HepG2 (cell line): ENCODE results near the gene TSACC. TPM values are rescaled to one million over a fixed set of nuclear protein-coding genes. Genes with fewer than 3 reads are reported as not detected.

Source experiments
- AGO1 ChIP-seq: fragments of 200-400 bp; formaldehyde crosslinking; IDR thresholded peaks from 2 replicates; pipeline ENCODE4 v1.6.1; 2017; ENCODE audit warnings: mild to moderate bottlenecking, low read depth, low read length, moderate library complexity; ENCODE audit not compliant: poor library complexity, severe bottlenecking
- CCAR2 ChIP-seq: fragments of 200-400 bp; formaldehyde crosslinking; optimal IDR thresholded peaks from 2 replicates; pipeline ENCODE3; 2018; ENCODE audit warnings: low read depth, mild to moderate bottlenecking, low read length, moderate library complexity
- CSRNP2 ChIP-seq: sonication (generic); formaldehyde crosslinking; conservative IDR thresholded peaks from 2 replicates; pipeline ENCODE4 v1.8.0; 2022; ENCODE audit warnings: low read depth, missing genetic modification reagents
- KDM6A ChIP-seq: IDR thresholded peaks from 2 replicates; pipeline ENCODE4 v1.6.1; 2016; ENCODE audit warnings: low read depth
- KLF6 ChIP-seq: IDR thresholded peaks from 2 replicates; pipeline ENCODE4 v1.8.0; 2016; ENCODE audit warnings: missing biosample characterization, missing genetic modification reagents
- NFE2L1 ChIP-seq: sonication (generic); formaldehyde crosslinking; IDR thresholded peaks from 2 replicates; pipeline ENCODE4 v1.4.0; 2020; ENCODE audit warnings: missing genetic modification reagents, mild to moderate bottlenecking, borderline replicate concordance
- NONO ChIP-seq, 2 experiments: fragments of 450-650 bp in 1 of 2; sonication (generic) in 1 of 2; formaldehyde crosslinking in 1 of 2; IDR thresholded peaks in 1 of 2; conservative IDR thresholded peaks in 1 of 2; 2 replicates each; pipeline versions ENCODE4 v1.6.1 to v1.8.0; 2017 to 2022; ENCODE audit warnings: mild to moderate bottlenecking in 1 of 2, missing genetic modification reagents in 1 of 2, moderate library complexity in 1 of 2
- NR1H2 ChIP-seq: sonication (generic); formaldehyde crosslinking; IDR thresholded peaks from 2 replicates; pipeline ENCODE4 v1.8.1; 2022; ENCODE audit warnings: low read depth, missing genetic modification reagents, borderline replicate concordance
- PAWR ChIP-seq: sonication (generic); formaldehyde crosslinking; IDR thresholded peaks from 2 replicates; pipeline ENCODE4 v1.4.0; 2020; ENCODE audit warnings: missing genetic modification reagents, mild to moderate bottlenecking, borderline replicate concordance
- RAD51 ChIP-seq: fragments of 450-650 bp; IDR thresholded peaks from 2 replicates; pipeline ENCODE4 v1.6.1; 2016; ENCODE audit warnings: borderline replicate concordance
- RARA ChIP-seq: IDR thresholded peaks from 2 replicates; pipeline ENCODE4 v1.6.1; 2016; ENCODE audit warnings: missing genetic modification reagents, missing compliant biosample characterization
- SIN3A ChIP-seq: IDR thresholded peaks from 2 replicates; pipeline ENCODE4 v1.6.1; 2011; ENCODE audit warnings: low read depth, mild to moderate bottlenecking, control low read depth, low read length, borderline replicate concordance
- SIX1 ChIP-seq: sonication (generic); formaldehyde crosslinking; IDR thresholded peaks from 2 replicates; pipeline ENCODE4 v1.4.0; 2020; ENCODE audit warnings: missing genetic modification reagents, borderline replicate concordance
- SMAD9 ChIP-seq: sonication (generic); formaldehyde crosslinking; IDR thresholded peaks from 2 replicates; pipeline ENCODE4 v1.5.1; 2020; ENCODE audit warnings: mild to moderate bottlenecking, missing genetic modification reagents
- SOX6 ChIP-seq, 2 experiments: fragments of 450-650 bp in 1 of 2; sonication (generic) in 1 of 2; formaldehyde crosslinking in 1 of 2; IDR thresholded peaks; 2 replicates each; pipeline versions ENCODE4 v1.4.0 to v1.6.1; 2017 to 2020; ENCODE audit warnings: antibody characterized with exemption in 1 of 2, mild to moderate bottlenecking in 1 of 2, missing genetic modification reagents in 1 of 2
- TSC22D2 ChIP-seq: sonication (generic); formaldehyde crosslinking; IDR thresholded peaks from 2 replicates; pipeline ENCODE4 v1.5.1; 2020; ENCODE audit warnings: missing genetic modification reagents, mild to moderate bottlenecking, borderline replicate concordance
- ZFP36L1 ChIP-seq: sonication (generic); formaldehyde crosslinking; IDR thresholded peaks from 2 replicates; pipeline ENCODE4 v1.8.0; 2022; ENCODE audit warnings: mild to moderate bottlenecking, missing genetic modification reagents, moderate library complexity
- ZNF256 ChIP-seq: sonication (generic); formaldehyde crosslinking; conservative IDR thresholded peaks from 2 replicates; pipeline ENCODE4 v1.4.0; 2020; ENCODE audit warnings: missing genetic modification reagents
- ZNF441 ChIP-seq: sonication (generic); formaldehyde crosslinking; IDR thresholded peaks from 2 replicates; pipeline ENCODE4 v1.7.0; 2021; ENCODE audit warnings: missing genetic modification reagents, borderline replicate concordance
- ZNF446 ChIP-seq: sonication (generic); formaldehyde crosslinking; IDR thresholded peaks from 2 replicates; pipeline ENCODE4 v1.5.0; 2020; ENCODE audit warnings: mild to moderate bottlenecking, missing genetic modification reagents
- ZSCAN9 ChIP-seq: IDR thresholded peaks from 2 replicates; pipeline ENCODE4 v1.6.1; 2016; ENCODE audit warnings: borderline replicate concordance
- polyA plus RNA-seq, 8 experiments: library from polyadenylated mRNA; depleted of rRNA in 3 of 8; stranded (reverse) in 7 of 8; unstranded in 1 of 8; fragments of >200 nt; fragmentation: Illumina TruSeq in 4 of 8; extraction: Trizol in 4 of 8; gene quantifications; 2 replicates each; pipeline versions ENCODE4 v1.2.1 to v1.2.3, GENCODE V29; 2011 to 2016; ENCODE audit warnings: low read depth in 4 of 8, missing spikeins in 1 of 8, mixed read lengths in 1 of 8; ENCODE audit not compliant: insufficient read depth in 1 of 8
- total RNA-seq, 5 experiments: library from RNA; depleted of rRNA; stranded (reverse); fragments of >200 nt; fragmentation: Illumina TruSeq; extraction: Trizol; gene quantifications; 2 replicates each; pipeline ENCODE4 v1.2.3, GENCODE V29; 2016; ENCODE audit warnings: low read depth in 1 of 5
- TF ChIP-seq, protein P1 (sequence below): sonication (generic); formaldehyde crosslinking; IDR thresholded peaks from 2 replicates; pipeline ENCODE4 v1.4.0; 2020; ENCODE audit warnings: missing genetic modification reagents, borderline replicate concordance
- TF ChIP-seq, protein P2 (sequence below): sonication (generic); formaldehyde crosslinking; IDR thresholded peaks from 2 replicates; pipeline ENCODE4 v1.9.0; 2021; ENCODE audit warnings: missing genetic modification reagents, borderline replicate concordance

The TSACC gene
- total and polyA plus RNA-seq, 2 of the 13 experiments (the other 11 are each of a cell fraction or from before 2014, with no cell fraction given) = 1.5 to 2.6 TPM

GRCh38 chr1:156291226-156292061 lies 46.9 kb upstream of the TSACC start (continued):
- TF ChIP-seq ZNF441 (CRISPR knock-in tag) = peak; percentile 26; the same call in 1 of the 2 replicates
- peak; percentile 83 for TF ChIP-seq KDM6A (CRISPR knock-in tag)
- TF ChIP-seq, protein P1, sequence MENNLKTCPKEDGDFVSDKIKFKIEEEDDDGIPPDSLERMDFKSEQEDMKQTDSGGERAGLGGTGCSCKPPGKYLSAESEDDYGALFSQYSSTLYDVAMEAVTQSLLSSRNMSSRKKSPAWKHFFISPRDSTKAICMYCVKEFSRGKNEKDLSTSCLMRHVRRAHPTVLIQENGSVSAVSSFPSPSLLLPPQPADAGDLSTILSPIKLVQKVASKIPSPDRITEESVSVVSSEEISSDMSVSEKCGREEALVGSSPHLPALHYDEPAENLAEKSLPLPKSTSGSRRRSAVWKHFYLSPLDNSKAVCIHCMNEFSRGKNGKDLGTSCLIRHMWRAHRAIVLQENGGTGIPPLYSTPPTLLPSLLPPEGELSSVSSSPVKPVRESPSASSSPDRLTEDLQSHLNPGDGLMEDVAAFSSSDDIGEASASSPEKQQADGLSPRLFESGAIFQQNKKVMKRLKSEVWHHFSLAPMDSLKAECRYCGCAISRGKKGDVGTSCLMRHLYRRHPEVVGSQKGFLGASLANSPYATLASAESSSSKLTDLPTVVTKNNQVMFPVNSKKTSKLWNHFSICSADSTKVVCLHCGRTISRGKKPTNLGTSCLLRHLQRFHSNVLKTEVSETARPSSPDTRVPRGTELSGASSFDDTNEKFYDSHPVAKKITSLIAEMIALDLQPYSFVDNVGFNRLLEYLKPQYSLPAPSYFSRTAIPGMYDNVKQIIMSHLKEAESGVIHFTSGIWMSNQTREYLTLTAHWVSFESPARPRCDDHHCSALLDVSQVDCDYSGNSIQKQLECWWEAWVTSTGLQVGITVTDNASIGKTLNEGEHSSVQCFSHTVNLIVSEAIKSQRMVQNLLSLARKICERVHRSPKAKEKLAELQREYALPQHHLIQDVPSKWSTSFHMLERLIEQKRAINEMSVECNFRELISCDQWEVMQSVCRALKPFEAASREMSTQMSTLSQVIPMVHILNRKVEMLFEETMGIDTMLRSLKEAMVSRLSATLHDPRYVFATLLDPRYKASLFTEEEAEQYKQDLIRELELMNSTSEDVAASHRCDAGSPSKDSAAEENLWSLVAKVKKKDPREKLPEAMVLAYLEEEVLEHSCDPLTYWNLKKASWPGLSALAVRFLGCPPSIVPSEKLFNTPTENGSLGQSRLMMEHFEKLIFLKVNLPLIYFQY (CRISPR knock-in tag) = peak; percentile 55; the same call in 1 of the 2 replicates
- TF ChIP-seq RARA = peak; percentile 71
- no peak for TF ChIP-seq CSRNP2 (CRISPR knock-in tag)
- TF ChIP-seq ZNF446 (CRISPR knock-in tag) = no peak
- TF ChIP-seq, protein P2, sequence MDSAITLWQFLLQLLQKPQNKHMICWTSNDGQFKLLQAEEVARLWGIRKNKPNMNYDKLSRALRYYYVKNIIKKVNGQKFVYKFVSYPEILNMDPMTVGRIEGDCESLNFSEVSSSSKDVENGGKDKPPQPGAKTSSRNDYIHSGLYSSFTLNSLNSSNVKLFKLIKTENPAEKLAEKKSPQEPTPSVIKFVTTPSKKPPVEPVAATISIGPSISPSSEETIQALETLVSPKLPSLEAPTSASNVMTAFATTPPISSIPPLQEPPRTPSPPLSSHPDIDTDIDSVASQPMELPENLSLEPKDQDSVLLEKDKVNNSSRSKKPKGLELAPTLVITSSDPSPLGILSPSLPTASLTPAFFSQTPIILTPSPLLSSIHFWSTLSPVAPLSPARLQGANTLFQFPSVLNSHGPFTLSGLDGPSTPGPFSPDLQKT = no peak
- no peak for TF ChIP-seq PAWR (CRISPR knock-in tag)
- TF ChIP-seq SMAD9 = no peak
- peak; percentile 66 for TF ChIP-seq AGO1
- TF ChIP-seq RAD51 = no peak
- no peak for TF ChIP-seq ZSCAN9 (CRISPR knock-in tag)
- TF ChIP-seq SOX6 (IDR thresholded peaks at IDR 0.05) = no peak
- peak; percentile 82 for TF ChIP-seq SOX6 (CRISPR knock-in tag; IDR thresholded peaks at IDR 0.05)
- TF ChIP-seq NONO (IDR thresholded peaks at IDR 0.05) = no peak
- peak; percentile 83 for TF ChIP-seq NONO (CRISPR knock-in tag; conservative IDR thresholded peaks at IDR 0.05)
- no peak for TF ChIP-seq ZNF256 (CRISPR knock-in tag)
- TF ChIP-seq TSC22D2 = no peak
- 0 out of 2 replicates have a peak, but pooled peaks have one; percentile 43 for TF ChIP-seq SIX1 (CRISPR knock-in tag)
- no peak for TF ChIP-seq NR1H2
- no peak for TF ChIP-seq CCAR2
- 0 out of 2 replicates have a peak, but pooled peaks have one; percentile 1 for TF ChIP-seq SIN3A
- TF ChIP-seq NFE2L1 (CRISPR knock-in tag) = no peak
- peak; percentile 26; the same call in 1 of the 2 replicates for TF ChIP-seq KLF6
- TF ChIP-seq ZFP36L1 = peak; percentile 84
